Cardiac muscle cell (in vitro differentiated cells and primary cell): ENCODE measurements around the gene C4orf36. TPM values are rescaled to one million over a fixed set of nuclear protein-coding genes. Genes with fewer than 3 reads are reported as not detected.
"Not testable (repeated sequence)": the region's sequence is repeated elsewhere in the genome, so short reads cannot be mapped to it uniquely, and the experiment has no call there.

Source experiments
- DNase-seq, 2 donors: peaks; one replicate each; pipeline versions ENCODE4 v3.0.0 to v3.0.0-alpha.2; 2010 to 2017; ENCODE audit warnings: low read depth in 1 of 2, low spot score in 1 of 2
- H3K27ac ChIP-seq: fragments of 200-600 bp; sonication (generic); 2 replicates; pipeline ENCODE4 v1.5.1; 2016
- H3K27me3 ChIP-seq: fragments of 200-600 bp; sonication (generic); 2 replicates; pipeline ENCODE4 v1.6.0; 2016; ENCODE audit warnings: control low read depth
- H3K36me3 ChIP-seq: fragments of 200-600 bp; sonication (generic); 2 replicates; pipeline ENCODE4 v1.5.1; 2016; ENCODE audit warnings: control low read depth
- H3K4me1 ChIP-seq: fragments of 200-600 bp; sonication (generic); 2 replicates; pipeline ENCODE4 v1.8.1; 2017; ENCODE audit warnings: low read depth, mild to moderate bottlenecking, mixed run types
- H3K4me3 ChIP-seq: fragments of 200-600 bp; sonication (generic); 2 replicates; pipeline ENCODE4 v1.5.1; 2016; ENCODE audit warnings: mild to moderate bottlenecking
- H3K9me3 ChIP-seq: fragments of 200-600 bp; sonication (generic); 2 replicates; pipeline ENCODE4 v1.5.1; 2017; ENCODE audit warnings: low read depth, mild to moderate bottlenecking, control low read depth
- polyA plus RNA-seq: library from polyadenylated mRNA; unstranded; fragments of >200 nt; fragmentation: Nextera tagmentation; extraction: Ambion mirVana; gene quantifications from 2 replicates; pipeline ENCODE4 v1.2.1, GENCODE V29; 2016
- total RNA-seq: library from RNA; depleted of rRNA; stranded (reverse); fragments of >200 nt; gene quantifications from 2 replicates; pipeline ENCODE4 v1.2.3, GENCODE V29; 2016
- TF ChIP-seq, protein P1 (sequence below): IDR thresholded peaks from 2 replicates; pipeline ENCODE4 v1.5.1; 2012; ENCODE audit warnings: low read depth, mild to moderate bottlenecking, low read length

Gene C4orf36
- total and polyA plus RNA-seq, 2 experiments from 2014 or later = 0.83 TPM; not detected in 1

DNA sequence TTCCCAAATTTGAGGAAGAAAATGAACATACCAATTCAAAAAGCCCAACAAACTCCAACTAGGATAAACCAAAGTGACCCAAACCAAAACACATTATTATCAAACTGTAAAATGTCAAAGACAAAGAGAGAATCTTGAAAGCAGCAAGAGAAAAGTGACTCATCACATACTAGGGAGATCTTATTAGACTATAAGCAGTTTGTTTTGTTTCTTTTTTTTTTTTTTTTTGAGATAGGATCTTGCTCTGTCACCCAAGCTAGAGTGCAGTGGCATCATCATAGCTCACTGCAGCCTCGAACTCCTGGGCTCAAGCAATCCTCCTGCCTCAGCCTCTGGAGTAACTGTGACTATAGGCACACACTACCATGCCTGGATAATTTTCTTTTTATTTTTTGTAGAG is 12.6 kb downstream of the C4orf36 start:
- TF ChIP-seq, protein P1, sequence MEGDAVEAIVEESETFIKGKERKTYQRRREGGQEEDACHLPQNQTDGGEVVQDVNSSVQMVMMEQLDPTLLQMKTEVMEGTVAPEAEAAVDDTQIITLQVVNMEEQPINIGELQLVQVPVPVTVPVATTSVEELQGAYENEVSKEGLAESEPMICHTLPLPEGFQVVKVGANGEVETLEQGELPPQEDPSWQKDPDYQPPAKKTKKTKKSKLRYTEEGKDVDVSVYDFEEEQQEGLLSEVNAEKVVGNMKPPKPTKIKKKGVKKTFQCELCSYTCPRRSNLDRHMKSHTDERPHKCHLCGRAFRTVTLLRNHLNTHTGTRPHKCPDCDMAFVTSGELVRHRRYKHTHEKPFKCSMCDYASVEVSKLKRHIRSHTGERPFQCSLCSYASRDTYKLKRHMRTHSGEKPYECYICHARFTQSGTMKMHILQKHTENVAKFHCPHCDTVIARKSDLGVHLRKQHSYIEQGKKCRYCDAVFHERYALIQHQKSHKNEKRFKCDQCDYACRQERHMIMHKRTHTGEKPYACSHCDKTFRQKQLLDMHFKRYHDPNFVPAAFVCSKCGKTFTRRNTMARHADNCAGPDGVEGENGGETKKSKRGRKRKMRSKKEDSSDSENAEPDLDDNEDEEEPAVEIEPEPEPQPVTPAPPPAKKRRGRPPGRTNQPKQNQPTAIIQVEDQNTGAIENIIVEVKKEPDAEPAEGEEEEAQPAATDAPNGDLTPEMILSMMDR = no peak
- Histone ChIP-seq H3K4me3 (no peak overlapping the region), H3K9me3 (no peaks in the 10 kb centered on the region), H3K27me3 (no peaks in the 10 kb centered on the region), H3K27ac (no peak overlapping the region), H3K4me1 (no peaks in the 10 kb centered on the region), H3K36me3 (no peaks in the 10 kb centered on the region)
- DNase-seq = no peak

DNA sequence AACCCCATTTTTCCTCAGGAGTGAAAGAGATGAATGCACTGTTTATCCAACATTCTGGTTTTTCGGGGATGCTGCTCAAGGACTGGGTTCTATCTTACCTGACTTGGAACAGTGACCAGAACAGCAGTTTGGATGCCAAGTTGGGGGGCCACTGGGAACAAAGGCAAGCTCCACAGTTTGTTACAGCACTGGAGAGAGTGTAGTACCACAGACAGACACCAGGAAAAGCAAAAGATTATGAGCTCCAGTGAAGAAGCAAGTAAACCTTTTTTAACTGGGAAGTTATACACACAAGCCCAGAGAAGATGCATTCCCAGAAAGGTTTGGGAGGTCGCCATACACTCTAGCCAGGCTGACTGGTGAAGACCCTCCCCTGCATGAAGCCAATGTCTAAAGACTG is 13.6 kb downstream of the C4orf36 start:
- no peak for DNase-seq
- H3K27me3 ChIP-seq = no peaks in the 10 kb centered on the region
- TF ChIP-seq, protein P1 = no peak

DNA sequence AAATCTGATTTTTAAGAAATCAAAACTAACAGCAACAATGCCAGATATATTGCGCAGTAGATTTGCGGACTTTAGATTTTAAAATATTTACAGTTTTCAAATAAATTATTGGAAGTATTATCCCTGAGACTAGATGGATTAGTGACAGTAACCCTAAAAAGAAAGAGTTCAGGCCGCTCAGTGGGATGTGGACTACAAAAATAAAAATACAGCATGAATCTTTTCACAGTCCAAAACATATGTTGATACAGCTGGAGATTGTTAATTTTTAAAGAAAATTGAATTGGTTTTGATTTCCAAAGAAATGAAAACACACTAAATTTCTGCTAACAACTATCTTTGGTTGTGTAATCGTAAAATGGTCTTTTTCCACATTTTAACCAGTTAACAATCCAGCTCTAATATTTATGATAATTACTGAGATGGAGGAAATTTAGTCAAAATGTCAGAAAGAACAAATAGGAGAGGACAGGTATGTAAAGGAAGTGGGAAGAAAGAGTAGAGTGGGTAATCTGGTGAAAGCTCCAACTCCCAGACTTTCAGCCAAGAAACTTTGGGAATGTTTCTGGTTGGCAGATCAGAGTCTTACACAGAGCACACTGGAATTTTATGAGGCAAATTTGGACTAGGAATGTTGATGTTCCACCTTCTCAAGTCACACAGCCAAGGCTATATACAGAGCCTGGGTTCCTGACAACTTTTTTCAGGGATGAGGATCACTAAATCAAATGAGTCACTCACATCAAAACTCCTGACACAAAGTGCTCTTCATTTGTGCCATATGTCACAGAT is 15.1 kb downstream of the C4orf36 start:
- no peak overlapping the region for H3K4me3 ChIP-seq
- H3K4me1 ChIP-seq = no peaks in the 10 kb centered on the region
- no peaks in the 10 kb centered on the region for H3K36me3 ChIP-seq
- H3K27ac ChIP-seq = no peak overlapping the region
- no peaks in the 10 kb centered on the region for H3K9me3 ChIP-seq
- no peak for DNase-seq
- H3K27me3 ChIP-seq = no peaks in the 10 kb centered on the region
- TF ChIP-seq, protein P1 = no peak

More for the DNA sequence above, 13.6 kb downstream of the C4orf36 start:
- Histone ChIP-seq H3K36me3 (no peaks in the 10 kb centered on the region), H3K9me3 (no peaks in the 10 kb centered on the region), H3K4me1 (no peaks in the 10 kb centered on the region), H3K27ac (no peak overlapping the region), H3K4me3 (no peak overlapping the region)

DNA sequence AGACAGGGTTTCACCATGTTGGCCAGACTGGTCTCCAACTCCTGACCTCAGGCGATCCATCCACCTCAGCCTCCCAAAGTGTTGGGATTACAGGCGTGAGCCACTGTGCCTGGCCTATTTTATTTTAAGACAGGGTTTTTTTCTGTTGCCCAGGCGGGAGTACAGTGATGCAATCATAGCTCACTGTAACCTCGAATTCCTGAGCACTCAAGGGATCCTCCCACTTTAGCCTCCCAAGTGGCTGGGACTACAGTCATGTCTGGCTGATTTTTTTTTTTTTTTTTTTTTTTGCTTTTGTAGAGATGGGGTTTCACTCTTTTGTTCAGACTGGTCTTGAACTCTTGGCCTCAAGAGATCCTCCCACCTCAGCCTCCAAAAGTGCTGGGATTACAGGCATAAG is 16.8 kb downstream of the C4orf36 start:
- not testable (repeated sequence) for H3K27me3 ChIP-seq, H3K27ac ChIP-seq, H3K36me3 ChIP-seq, H3K4me3 ChIP-seq, H3K9me3 ChIP-seq, H3K4me1 ChIP-seq
- peak in 1 of 2 donors; percentile 51 for DNase-seq

DNA sequence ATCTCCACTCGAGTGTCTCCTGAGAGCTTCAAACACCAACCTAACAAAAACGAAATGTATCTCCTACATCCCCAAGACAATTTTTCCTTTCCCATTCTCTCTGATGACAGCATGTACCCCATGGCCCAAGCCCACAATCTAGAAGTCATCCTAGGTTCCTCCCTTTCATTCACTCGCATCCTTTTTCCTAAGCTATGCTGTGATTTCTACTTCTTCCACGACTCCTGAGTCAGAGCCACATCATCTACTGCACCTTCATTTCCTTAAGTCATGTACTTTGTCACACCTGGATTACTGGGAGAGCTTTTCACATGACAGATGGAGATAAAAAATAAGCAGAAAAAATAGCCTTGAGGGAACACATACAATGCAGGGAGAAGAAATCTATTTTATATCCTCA is 20.1 kb downstream of the C4orf36 start:
- Histone ChIP-seq H3K27ac (no peak overlapping the region), H3K9me3 (no peaks in the 10 kb centered on the region), H3K4me3 (no peak overlapping the region), H3K36me3 (no peaks in the 10 kb centered on the region), H3K4me1 (no peaks in the 10 kb centered on the region), H3K27me3 (no peaks in the 10 kb centered on the region)
- DNase-seq = no peak
- TF ChIP-seq, protein P1 = no peak

DNA sequence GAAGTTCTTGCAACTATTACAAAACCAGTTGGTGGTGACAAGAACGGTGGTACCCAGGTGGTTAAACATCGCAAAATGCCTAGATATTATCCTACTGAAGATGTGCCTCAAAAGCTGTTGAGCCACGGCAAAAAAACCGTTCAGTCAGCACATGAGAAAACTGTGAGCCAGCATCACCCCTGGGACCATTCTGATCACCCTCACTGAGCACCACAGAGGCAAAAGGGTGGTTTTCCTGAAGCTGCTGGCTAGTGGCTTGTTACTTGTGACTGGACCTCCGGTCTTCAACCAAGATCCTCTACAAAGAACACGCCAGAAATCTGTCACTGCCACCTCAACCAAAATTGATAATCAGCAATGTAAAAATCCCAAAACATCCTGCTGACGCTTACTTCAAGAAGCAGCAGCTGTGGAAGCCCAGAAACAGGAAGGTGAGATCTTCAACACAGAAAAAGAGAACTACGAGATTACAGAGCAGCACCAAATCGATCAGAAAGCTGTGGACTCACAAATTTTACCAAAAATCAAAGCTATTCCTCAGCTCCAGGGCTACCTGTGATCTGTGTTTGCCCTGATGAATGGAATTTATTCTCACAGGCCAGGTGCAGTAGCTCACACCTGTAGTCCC is 21.7 kb downstream of the C4orf36 start:
- H3K27me3 ChIP-seq = no peaks in the 10 kb centered on the region
- no peak overlapping the region for H3K27ac ChIP-seq
- H3K4me3 ChIP-seq = no peak overlapping the region
- no peak for DNase-seq
- TF ChIP-seq, protein P1 = no peak
- no peaks in the 10 kb centered on the region for H3K4me1 ChIP-seq
- no peaks in the 10 kb centered on the region for H3K9me3 ChIP-seq
- no peaks in the 10 kb centered on the region for H3K36me3 ChIP-seq
